NCI-H1048 (cell line): ENCODE measurements around the gene MEN1.
"Not testable (repeated sequence)": the region's sequence is repeated elsewhere in the genome, so short reads cannot be mapped to it uniquely, and the experiment has no call there.

ENCODE experiments used
- DNase-seq: peaks from one replicate; lab custom pipeline; 2025; lab: John Stamatoyannopoulos, UW

Gene MEN1

GRCh38 chr11:64832467-64833197, 22.3 kb upstream of the MEN1 start:
- no peak for DNase-seq

DNA sequence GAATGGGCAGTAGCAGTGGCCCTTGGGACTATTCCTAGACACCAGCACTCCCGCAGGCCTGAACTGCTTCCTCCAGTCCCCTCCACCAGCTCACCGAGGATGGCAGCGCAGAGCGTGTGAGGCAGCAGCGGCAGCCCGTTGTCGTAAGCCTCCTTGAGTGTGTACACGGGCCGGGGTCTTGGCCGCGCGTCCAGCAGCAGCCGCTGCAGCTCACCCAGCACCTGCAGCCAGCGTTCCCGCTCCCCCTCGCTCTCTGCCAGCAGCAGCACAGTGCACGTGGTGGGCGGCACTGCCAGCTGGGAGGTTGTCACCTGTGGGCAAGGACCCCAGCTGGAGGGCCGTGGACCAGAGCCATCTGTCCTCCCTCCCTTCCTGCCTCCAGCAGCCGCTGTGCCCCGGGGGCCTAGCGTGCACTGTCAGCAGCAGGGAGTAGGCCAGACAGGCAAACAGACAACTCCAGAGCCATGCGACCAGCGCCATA, 21.1 kb upstream of the MEN1 start:
- DNase-seq: no peak

GRCh38 chr11:64829536-64830251, 19.3 kb upstream of the MEN1 start:
- no peak for DNase-seq

- no peak for DNase-seq
These were observed 17.1 kb upstream of the MEN1 start for GRCh38 chr11:64827451-64827839.

GRCh38 chr11:64826578-64827450, 16.5 kb upstream of the MEN1 start:
- DNase-seq: no peak

- DNase-seq: no peak
These were observed 15.7 kb upstream of the MEN1 start for GRCh38 chr11:64826062-64826461.

- no peak for DNase-seq
These were observed 13.3 kb upstream of the MEN1 start for GRCh38 chr11:64823568-64824119.

DNA sequence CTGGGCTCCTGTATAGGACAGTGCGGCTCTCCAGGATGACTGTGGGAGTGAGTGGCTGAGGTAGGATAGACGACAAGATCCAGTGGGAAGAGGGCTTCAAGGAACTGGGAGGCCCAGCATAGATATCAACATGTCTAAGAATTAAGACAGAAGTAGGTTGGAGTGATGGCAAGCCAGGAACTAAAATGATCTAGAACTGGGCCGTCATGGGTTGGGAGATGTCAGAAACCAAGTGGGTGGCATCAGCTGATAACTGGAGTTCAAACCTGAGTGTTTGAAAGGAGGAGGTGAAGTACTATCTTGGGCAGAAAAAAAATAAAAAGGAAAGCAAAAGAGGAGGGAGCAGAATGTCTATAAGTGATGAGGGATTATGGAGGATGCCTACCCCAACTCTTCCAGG, 7.1 kb upstream of the MEN1 start:
- no peak for DNase-seq

GRCh38 chr11:64815433-64815832, 5.1 kb upstream of the MEN1 start:
- DNase-seq: not testable (repeated sequence)

DNA sequence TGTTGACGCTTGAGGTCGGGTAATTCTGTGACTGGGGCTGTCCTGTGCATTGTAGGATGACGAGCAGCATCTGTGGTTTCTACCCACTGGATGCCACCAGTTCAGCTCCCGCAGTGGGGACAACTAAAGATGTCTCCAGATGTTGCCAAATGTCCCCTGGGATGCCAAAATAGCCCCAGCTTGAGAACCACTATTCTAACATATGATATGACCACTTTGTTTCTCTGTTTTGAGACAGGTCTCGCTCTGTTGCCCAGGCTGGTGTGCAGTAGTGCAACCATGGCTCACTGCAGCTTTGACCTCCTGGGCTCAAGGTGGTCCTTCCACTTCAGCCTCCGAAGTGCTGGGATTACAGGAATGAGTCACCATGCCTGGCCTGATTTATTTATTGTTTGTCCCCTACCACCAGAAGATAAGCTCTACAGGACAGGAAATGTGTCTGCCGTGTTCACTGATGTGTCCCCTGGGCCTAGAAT, 4.4 kb upstream of the MEN1 start:
- DNase-seq: no peak

DNA sequence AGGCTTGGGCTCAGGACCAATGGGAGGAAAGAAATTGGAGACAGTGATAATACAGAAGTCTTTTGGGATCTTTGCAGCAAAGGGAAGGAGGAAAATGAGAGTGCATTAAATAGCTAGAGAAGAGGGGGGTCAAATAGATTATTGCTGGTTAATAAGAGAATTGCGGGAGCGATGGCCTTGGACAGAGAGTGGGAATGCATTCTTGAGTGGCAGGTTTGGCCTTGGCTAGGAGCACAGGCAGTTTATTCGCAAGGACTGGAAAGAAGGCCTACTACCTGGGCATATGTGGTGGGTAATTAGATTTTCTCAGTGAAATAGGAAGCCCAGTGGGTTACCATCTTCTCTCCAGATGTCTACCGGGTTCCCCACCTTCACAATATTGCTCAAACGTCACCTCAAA, 3.5 kb upstream of the MEN1 start:
- DNase-seq: no peak

GRCh38 chr11:64810891-64811272, 531 bp upstream of the MEN1 start:
- no peak for DNase-seq

- DNase-seq: peak; percentile 38
These were observed 540 bp downstream of the MEN1 start for GRCh38 chr11:64809781-64810241.

DNA sequence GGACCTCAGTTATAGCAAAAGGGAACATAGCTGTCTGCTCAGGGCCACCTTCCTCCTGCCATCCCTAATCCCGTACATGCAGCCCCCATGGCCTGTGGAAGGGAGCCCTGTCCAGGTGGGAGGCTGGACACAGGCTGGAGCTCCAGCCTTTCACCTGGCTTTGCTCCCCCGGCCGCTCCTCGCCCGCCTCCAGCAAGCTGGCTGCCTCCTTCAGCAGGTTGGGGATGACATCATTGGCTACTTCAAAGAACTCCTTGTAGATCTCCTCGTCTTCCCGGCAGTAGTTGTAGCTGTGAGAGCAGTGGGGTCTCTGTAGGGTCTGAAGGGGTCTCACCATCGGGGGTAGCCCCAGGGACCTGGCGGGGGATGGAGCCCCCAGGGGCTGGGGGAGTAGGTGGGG, 4.9 kb downstream of the MEN1 start:
- DNase-seq: no peak

GRCh38 chr11:64804346-64805210, 5.8 kb downstream of the MEN1 start:
- no peak for DNase-seq

DNA sequence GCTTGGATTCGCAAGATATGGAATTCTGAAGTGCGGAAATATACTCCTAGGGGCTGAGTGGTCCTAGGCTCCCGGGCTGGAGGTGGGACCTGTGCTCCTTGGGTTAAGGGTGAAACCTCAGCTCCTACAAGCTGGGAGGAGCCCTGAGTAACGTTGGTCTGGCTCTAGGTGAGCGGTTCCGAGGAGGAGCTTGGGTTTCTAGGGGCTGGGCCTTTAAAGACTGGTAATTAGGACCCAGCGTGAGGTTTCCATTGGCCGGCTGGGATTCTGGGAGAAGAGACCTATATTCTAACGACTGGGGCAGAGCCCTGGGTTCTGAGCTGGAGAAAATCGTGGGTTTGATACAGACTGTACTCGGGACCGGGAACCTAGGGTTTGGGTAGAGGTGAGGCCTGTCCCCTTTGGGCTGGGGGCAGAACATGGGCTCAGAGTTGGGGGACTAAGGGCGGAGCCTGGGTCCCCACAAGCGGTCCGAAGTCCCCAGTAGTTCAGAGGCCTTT, 6.5 kb downstream of the MEN1 start:
- DNase-seq: no peak

DNA sequence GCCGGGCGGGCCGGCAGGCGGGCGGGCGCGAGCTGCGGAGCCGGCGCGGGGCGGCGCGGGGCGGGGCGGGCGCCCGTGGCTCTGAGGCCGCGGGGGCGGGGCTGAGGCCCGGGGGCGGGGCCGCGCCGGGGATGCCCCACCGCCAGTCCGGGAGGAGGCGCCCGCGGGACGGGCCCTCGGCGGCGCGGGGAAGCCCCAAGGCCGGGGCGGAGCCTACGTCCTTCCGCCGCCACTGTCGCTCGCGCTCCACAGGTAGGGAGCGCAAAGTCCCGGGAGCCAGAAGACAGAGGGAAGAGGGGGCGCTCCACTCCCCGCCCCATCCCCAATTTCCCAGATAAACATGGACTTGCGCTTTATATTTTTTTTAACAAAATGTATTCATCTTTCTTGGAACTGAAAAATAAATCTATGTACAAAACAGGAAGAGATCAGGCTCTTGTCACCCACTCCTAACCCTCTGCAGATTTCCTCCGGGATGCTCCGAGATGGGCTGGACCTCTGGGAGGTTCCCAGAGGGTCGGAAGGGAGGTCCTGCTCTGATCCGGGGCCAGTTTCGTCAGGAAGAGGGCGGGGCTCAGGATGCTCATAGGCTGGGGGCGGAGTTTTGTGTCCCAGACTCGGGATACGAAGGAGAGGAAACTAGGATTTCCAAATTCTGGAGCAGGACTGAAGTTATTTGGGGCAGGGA, 7.0 kb downstream of the MEN1 start, which contains the start of gene MAP4K2:
MAP4K2 (minus strand) TSS at position 57 of the 688 bp plus-strand sequence. CDS start 65 bp downstream, outside the sequence.
- peak; percentile 72 for DNase-seq

DNA sequence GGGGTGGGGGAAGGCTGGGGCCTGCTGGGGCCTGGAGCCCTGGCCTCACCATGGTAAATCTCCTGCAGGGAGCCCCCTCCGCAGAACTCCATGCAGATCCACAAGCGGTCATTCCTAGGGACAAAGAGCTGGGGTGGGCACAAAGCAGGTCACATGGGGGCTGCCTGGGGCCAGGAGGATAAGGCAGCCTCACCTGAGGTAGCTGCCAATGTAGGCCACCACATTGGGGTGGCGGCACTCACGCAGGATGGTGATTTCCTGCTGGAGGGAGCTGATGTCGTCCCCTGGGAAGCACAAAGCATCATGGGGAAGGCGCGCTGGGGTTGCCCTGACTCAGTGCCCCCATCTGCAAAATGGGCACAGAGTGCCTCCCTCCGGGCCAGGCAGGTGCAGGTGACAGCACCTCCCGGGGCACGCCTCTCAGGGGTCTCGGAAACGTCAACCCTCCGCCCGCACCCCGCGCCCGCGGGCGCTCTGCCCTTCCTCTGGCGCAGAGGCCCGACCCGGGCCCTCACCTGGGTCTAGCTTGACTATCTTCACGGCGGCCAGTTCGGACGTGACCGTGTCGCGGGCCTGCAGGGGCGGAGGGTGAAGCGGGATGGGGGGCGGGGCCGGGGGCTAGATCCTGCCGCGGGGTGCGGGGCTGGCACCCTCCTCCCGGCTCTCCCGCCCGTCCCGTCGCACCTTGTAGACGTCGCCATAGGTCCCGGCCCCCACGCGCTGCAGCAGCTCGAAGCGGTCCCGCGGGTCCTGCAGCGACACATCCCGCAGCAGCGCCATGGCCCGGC, 7.8 kb downstream of the MEN1 start:
- DNase-seq: no peak
